ENCODE measurements around the gene IKZF1. TPM values are rescaled to one million over a fixed set of nuclear protein-coding genes. Genes with fewer than 3 reads are reported as not detected.

IKZF1 gene
- total RNA-seq, 1 donor, result under 0.01 TPM

DNA sequence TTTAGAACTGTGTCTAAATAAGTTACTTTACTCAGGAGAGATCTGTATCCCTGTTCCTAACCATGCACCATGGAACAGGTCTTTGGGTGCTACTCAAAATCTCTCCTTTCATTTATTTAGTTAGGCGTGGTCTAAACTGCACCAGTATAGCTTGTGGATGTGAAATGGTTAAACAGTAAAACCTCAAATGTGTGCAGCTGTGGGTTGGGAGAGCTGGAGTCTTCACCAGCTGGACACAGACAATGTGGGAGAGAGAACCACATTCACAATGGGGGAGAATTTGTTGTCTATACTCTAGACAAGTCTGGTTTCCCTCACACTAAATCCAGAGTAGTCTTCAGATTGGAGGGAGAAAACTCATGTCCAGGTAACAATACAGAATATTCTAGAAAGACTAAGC, 31.2 kb upstream of the IKZF1 start:
- Histone ChIP-seq H3K27me3 (ENCODE audit: insufficient read depth, low read length) (no peaks in the 10 kb centered on the region), H4K20me1 (ENCODE audit: insufficient read depth, low read length) (no peaks in the 10 kb centered on the region), H3K9me3 (ENCODE audit: low read depth, low read length) (no peaks in the 10 kb centered on the region), H2AFZ (ENCODE audit: low read length) (no peak overlapping the region), H3K27ac (ENCODE audit: low read depth, low read length) (no peak overlapping the region), H3K4me1 (ENCODE audit: insufficient read depth, low read length) (no peaks in the 10 kb centered on the region), H3K79me2 (ENCODE audit: insufficient read depth, low read length) (no peaks in the 10 kb centered on the region), H3K4me3 (ENCODE audit: insufficient read depth, low read length) (no peak overlapping the region), H3K36me3 (ENCODE audit: insufficient read depth, low read length) (no peaks in the 10 kb centered on the region), H3K4me2 (ENCODE audit: insufficient read depth, low read length) (no peak overlapping the region)
- DNase-seq (ENCODE audit: insufficient read length, low spot score, missing footprints), result no peak
- TF ChIP-seq, protein P1, sequence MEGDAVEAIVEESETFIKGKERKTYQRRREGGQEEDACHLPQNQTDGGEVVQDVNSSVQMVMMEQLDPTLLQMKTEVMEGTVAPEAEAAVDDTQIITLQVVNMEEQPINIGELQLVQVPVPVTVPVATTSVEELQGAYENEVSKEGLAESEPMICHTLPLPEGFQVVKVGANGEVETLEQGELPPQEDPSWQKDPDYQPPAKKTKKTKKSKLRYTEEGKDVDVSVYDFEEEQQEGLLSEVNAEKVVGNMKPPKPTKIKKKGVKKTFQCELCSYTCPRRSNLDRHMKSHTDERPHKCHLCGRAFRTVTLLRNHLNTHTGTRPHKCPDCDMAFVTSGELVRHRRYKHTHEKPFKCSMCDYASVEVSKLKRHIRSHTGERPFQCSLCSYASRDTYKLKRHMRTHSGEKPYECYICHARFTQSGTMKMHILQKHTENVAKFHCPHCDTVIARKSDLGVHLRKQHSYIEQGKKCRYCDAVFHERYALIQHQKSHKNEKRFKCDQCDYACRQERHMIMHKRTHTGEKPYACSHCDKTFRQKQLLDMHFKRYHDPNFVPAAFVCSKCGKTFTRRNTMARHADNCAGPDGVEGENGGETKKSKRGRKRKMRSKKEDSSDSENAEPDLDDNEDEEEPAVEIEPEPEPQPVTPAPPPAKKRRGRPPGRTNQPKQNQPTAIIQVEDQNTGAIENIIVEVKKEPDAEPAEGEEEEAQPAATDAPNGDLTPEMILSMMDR (IDR thresholded peaks at IDR 0.05; ENCODE audit: extremely low read depth, low read depth, low read length), result no peak

DNA sequence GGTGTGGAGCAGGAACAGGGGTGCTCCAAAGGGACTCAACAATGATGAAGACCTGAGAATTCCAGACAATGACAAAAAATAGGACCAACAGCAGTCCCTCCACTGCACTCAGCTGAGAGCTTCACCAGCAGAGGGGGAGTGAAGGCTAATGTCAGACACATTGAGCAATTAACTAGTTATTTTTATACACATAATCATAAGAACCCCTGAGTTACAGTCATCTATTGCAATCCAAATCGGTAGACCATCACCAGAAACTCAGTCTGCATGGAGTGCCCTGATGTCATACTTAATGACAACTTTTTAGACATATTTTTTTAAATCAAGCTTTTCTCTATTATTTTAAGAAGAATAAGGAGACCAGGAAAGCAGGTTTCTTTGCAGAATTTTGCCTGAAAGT, 30.6 kb upstream of the IKZF1 start:
- no peaks in the 10 kb centered on the region for H3K79me2 ChIP-seq (ENCODE audit: insufficient read depth, low read length)
- H3K4me2 ChIP-seq (ENCODE audit: insufficient read depth, low read length), result no peak overlapping the region
- TF ChIP-seq, protein P1 (IDR thresholded peaks at IDR 0.05; ENCODE audit: extremely low read depth, low read depth, low read length), result no peak
- H3K27ac ChIP-seq (ENCODE audit: low read depth, low read length), result no peak overlapping the region
- H3K4me1 ChIP-seq (ENCODE audit: insufficient read depth, low read length), result no peaks in the 10 kb centered on the region
- no peaks in the 10 kb centered on the region for H3K9me3 ChIP-seq (ENCODE audit: low read depth, low read length)
- no peak for DNase-seq (ENCODE audit: insufficient read length, low spot score, missing footprints)
- H4K20me1 ChIP-seq (ENCODE audit: insufficient read depth, low read length), result no peaks in the 10 kb centered on the region
- no peak overlapping the region for H3K4me3 ChIP-seq (ENCODE audit: insufficient read depth, low read length)
- no peaks in the 10 kb centered on the region for H3K27me3 ChIP-seq (ENCODE audit: insufficient read depth, low read length)
- H3K36me3 ChIP-seq (ENCODE audit: insufficient read depth, low read length), result no peaks in the 10 kb centered on the region
- H2AFZ ChIP-seq (ENCODE audit: low read length), result no peak overlapping the region

- Histone ChIP-seq H3K9me3 (ENCODE audit: low read depth, low read length) (no peaks in the 10 kb centered on the region), H3K4me3 (ENCODE audit: insufficient read depth, low read length) (no peak overlapping the region), H3K27me3 (ENCODE audit: insufficient read depth, low read length) (no peaks in the 10 kb centered on the region), H2AFZ (ENCODE audit: low read length) (no peak overlapping the region), H3K79me2 (ENCODE audit: insufficient read depth, low read length) (no peaks in the 10 kb centered on the region), H3K4me1 (ENCODE audit: insufficient read depth, low read length) (no peaks in the 10 kb centered on the region), H3K36me3 (ENCODE audit: insufficient read depth, low read length) (no peaks in the 10 kb centered on the region), H4K20me1 (ENCODE audit: insufficient read depth, low read length) (no peaks in the 10 kb centered on the region), H3K27ac (ENCODE audit: low read depth, low read length) (no peak overlapping the region), H3K4me2 (ENCODE audit: insufficient read depth, low read length) (no peak overlapping the region)
- no peak for DNase-seq (ENCODE audit: insufficient read length, low spot score, missing footprints)
- TF ChIP-seq, protein P1 (IDR thresholded peaks at IDR 0.05; ENCODE audit: extremely low read depth, low read depth, low read length), result no peak
Measured at GRCh38 chr7:50274361-50274760, 30.2 kb upstream of the IKZF1 start.

DNA sequence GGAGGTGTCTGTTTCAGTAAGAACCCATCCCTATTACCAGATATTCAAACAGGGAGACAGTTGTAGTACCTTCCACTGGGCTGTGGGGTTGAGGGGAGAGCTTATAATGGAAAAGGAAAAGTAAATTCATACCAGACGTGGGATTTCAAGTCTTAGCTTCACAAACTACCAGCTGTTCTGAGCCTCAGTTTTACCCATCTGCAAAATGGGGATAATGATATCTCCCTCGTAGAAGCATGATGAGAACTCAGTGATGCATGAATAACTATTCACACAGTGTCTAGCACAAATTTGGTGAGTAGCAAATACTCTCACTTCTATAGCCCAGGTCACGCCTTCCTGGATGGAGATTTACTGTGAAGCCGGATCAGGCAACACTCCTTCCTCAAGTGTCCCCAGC, 29.1 kb upstream of the IKZF1 start:
- no peak for DNase-seq (ENCODE audit: insufficient read length, low spot score, missing footprints)
- no peaks in the 10 kb centered on the region for H3K9me3 ChIP-seq (ENCODE audit: low read depth, low read length)
- no peaks in the 10 kb centered on the region for H3K4me1 ChIP-seq (ENCODE audit: insufficient read depth, low read length)
- no peaks in the 10 kb centered on the region for H3K27me3 ChIP-seq (ENCODE audit: insufficient read depth, low read length)
- no peaks in the 10 kb centered on the region for H3K36me3 ChIP-seq (ENCODE audit: insufficient read depth, low read length)
- TF ChIP-seq, protein P1 (IDR thresholded peaks at IDR 0.05; ENCODE audit: extremely low read depth, low read depth, low read length), result no peak
- no peak overlapping the region for H3K27ac ChIP-seq (ENCODE audit: low read depth, low read length)
- H3K4me3 ChIP-seq (ENCODE audit: insufficient read depth, low read length), result no peak overlapping the region
- H3K4me2 ChIP-seq (ENCODE audit: insufficient read depth, low read length), result no peak overlapping the region
- H4K20me1 ChIP-seq (ENCODE audit: insufficient read depth, low read length), result no peaks in the 10 kb centered on the region
- no peak overlapping the region for H2AFZ ChIP-seq (ENCODE audit: low read length)
- no peaks in the 10 kb centered on the region for H3K79me2 ChIP-seq (ENCODE audit: insufficient read depth, low read length)

All from osteoblast (primary cell).